CD14-positive monocyte (primary cell): ENCODE results near the gene C16orf92. TPM values are rescaled to one million over a fixed set of nuclear protein-coding genes. Genes with fewer than 3 reads are reported as not detected.

ENCODE experiments used
- DNase-seq, 3 donors: peaks; one replicate each; pipeline ENCODE4 v3.0.0-alpha.2; 2011 to 2022
- H2AFZ ChIP-seq: 2 replicates; pipeline ENCODE4 v1.6.0; 2012; ENCODE audit warnings: mild to moderate bottlenecking, low read depth, low read length, inconsistent platforms; ENCODE audit not compliant: insufficient read depth, poor library complexity, severe bottlenecking
- H3K27ac ChIP-seq, 2 donors: 1 replicate in 1 of 2; 2 replicates in 1 of 2; pipeline ENCODE4 v1.5.1; 2012 to 2013; ENCODE audit warnings: low read length in 2 of 2, control low read depth in 1 of 2, inconsistent platforms in 1 of 2, low read depth in 1 of 2, mild to moderate bottlenecking in 1 of 2
- H3K27me3 ChIP-seq, 2 donors: one replicate each; pipeline versions ENCODE4 v1.6.0 to v1.6.1; 2011 to 2013; ENCODE audit warnings: low read length in 2 of 2; ENCODE audit not compliant: control insufficient read depth in 2 of 2, insufficient read depth in 2 of 2
- H3K36me3 ChIP-seq, 2 donors: replicated peaks in 1 of 2; 1 replicate in 1 of 2; 2 replicates in 1 of 2; pipeline versions ENCODE4 v1.5.1 to v1.6.1; 2012 to 2013; ENCODE audit warnings: low read length in 2 of 2, control low read depth in 1 of 2, inconsistent platforms in 1 of 2, mild to moderate bottlenecking in 1 of 2; ENCODE audit not compliant: insufficient read depth in 2 of 2, control insufficient read depth in 1 of 2
- H3K4me1 ChIP-seq, 2 donors: 1 replicate in 1 of 2; 2 replicates in 1 of 2; pipeline versions ENCODE4 v1.5.1 to v1.6.1; 2012 to 2013; ENCODE audit warnings: low read length in 2 of 2, control low read depth in 1 of 2, inconsistent platforms in 1 of 2, mild to moderate bottlenecking in 1 of 2, moderate library complexity in 1 of 2; ENCODE audit not compliant: insufficient read depth in 2 of 2, control insufficient read depth in 1 of 2
- H3K4me2 ChIP-seq: replicated peaks from 2 replicates; pipeline ENCODE3; 2012; ENCODE audit warnings: low read length, moderate library complexity, mild to moderate bottlenecking; ENCODE audit not compliant: poor library complexity, severe bottlenecking; ENCODE audit errors: extremely low read depth
- H3K4me3 ChIP-seq, 3 experiments: fragments of 200-600 bp in 1 of 3; sonication (generic) in 1 of 3; replicated peaks in 1 of 3; 1 replicate in 2 of 3; 2 replicates in 1 of 3; pipeline ENCODE4 v1.5.1; 2011 to 2013; ENCODE audit warnings: low read length in 3 of 3, mild to moderate bottlenecking in 3 of 3, control low read depth in 2 of 3, low read depth in 2 of 3, inconsistent platforms in 1 of 3, moderate library complexity in 1 of 3
- H3K79me2 ChIP-seq: 2 replicates; pipeline ENCODE4 v1.6.0; 2012; ENCODE audit warnings: mild to moderate bottlenecking, control low read depth, inconsistent platforms, low read length, moderate library complexity; ENCODE audit not compliant: insufficient read depth
- H3K9ac ChIP-seq: 2 replicates; pipeline ENCODE4 v1.6.0; 2017; ENCODE audit warnings: low read length, mild to moderate bottlenecking; ENCODE audit not compliant: insufficient read depth, poor library complexity, severe bottlenecking
- H3K9me3 ChIP-seq, 2 donors: replicated peaks in 1 of 2; 1 replicate in 1 of 2; 2 replicates in 1 of 2; pipeline versions ENCODE4 v1.5.1 to v1.6.1; 2012 to 2013; ENCODE audit warnings: low read length in 2 of 2, control low read depth in 1 of 2; ENCODE audit not compliant: control insufficient read depth in 1 of 2, insufficient read depth in 1 of 2
- H4K20me1 ChIP-seq: 2 replicates; pipeline ENCODE4 v1.6.0; 2012; ENCODE audit warnings: mild to moderate bottlenecking, low read length, control low read depth, moderate library complexity; ENCODE audit not compliant: insufficient read depth
- H3K27ac Mint-ChIP-seq, 7 donors: one replicate each; pipeline ENCODE4 v1.8.0; 2020; ENCODE audit warnings: mild to moderate bottlenecking in 7 of 7, mixed read lengths in 7 of 7, moderate library complexity in 6 of 7, inconsistent platforms in 2 of 7
- H3K27me3 Mint-ChIP-seq, 3 donors: one replicate each; pipeline ENCODE4 v1.8.0; 2021 to 2022; ENCODE audit warnings: low read depth in 3 of 3, mild to moderate bottlenecking in 3 of 3, mixed read lengths in 3 of 3, moderate library complexity in 3 of 3, inconsistent platforms in 1 of 3
- H3K36me3 Mint-ChIP-seq, 2 donors: one replicate each; pipeline ENCODE4 v1.8.0; 2020; ENCODE audit warnings: mixed read lengths in 2 of 2, inconsistent platforms in 1 of 2, mild to moderate bottlenecking in 1 of 2
- H3K4me1 Mint-ChIP-seq: one replicate; pipeline ENCODE4 v1.8.0; 2020; ENCODE audit warnings: mild to moderate bottlenecking, mixed read lengths
- H3K4me3 Mint-ChIP-seq, 2 donors: one replicate each; pipeline ENCODE4 v1.8.0; 2020; ENCODE audit warnings: mild to moderate bottlenecking in 2 of 2, mixed read lengths in 2 of 2, moderate library complexity in 1 of 2
- H3K9me3 Mint-ChIP-seq, 7 donors: one replicate each; pipeline ENCODE4 v1.8.0; 2020 to 2022; ENCODE audit warnings: mixed read lengths in 7 of 7, mild to moderate bottlenecking in 6 of 7, moderate library complexity in 6 of 7, inconsistent platforms in 2 of 7
- CTCF ChIP-seq: fragments of 200-600 bp; IDR thresholded peaks from one replicate; pipeline ENCODE4 v1.8.0; 2022; ENCODE audit warnings: antibody characterized with exemption, mild to moderate bottlenecking
- WGBS: methylation state at CpG from one replicate; pipeline ENCODE4 v1.1.5; 2013; ENCODE audit warnings: missing lambda C conversion rate; ENCODE audit not compliant: insufficient coverage; 5-methylcytosine and 5-hydroxymethylcytosine counted together
- intact Hi-C, 2 donors: fragments of 100-400 bp; cut with micrococcal nuclease; formaldehyde crosslinking; loops; one replicate each; pipeline versions ENCODE4 v1.15.0 to v1.15.1; 2023
- polyA plus RNA-seq, 3 donors: library from polyadenylated mRNA; depleted of rRNA in 1 of 3; unstranded in 2 of 3; stranded (reverse) in 1 of 3; fragments of 300-500 nt in 2 of 3; fragments of >200 nt in 1 of 3; fragmentation: Illumina TruSeq in 2 of 3; gene quantifications; 1 replicate in 2 of 3; 2 replicates in 1 of 3; pipeline ENCODE4 v1.2.3, GENCODE V29; 2012 to 2021

C16orf92 gene
- polyA plus RNA-seq, 3 donors, result not detected

- H3K4me3 ChIP-seq, result no peak overlapping the region
- H2AFZ ChIP-seq, result no peak overlapping the region
- H3K9me3 ChIP-seq, result no peaks in the 10 kb centered on the region
- Mint-ChIP-seq H3K27ac (no peak overlapping the region), H3K4me3 (no peak overlapping the region), H3K27me3 (peaks cover 9 to 20% (median 17%) of the 10 kb centered on the region in 3 donors), H3K36me3 (no peaks in the 10 kb centered on the region), H3K9me3 (peaks cover 0 to 3% (median 2%) of the 10 kb centered on the region in 7 donors), H3K4me1 (peaks cover 14% of the 10 kb centered on the region)
- H3K27me3 ChIP-seq, result peaks cover 0 to 3% of the 10 kb centered on the region in 2 donors
- no peaks in the 10 kb centered on the region for H4K20me1 ChIP-seq
- 62% methylated on average over 1 of the region's 4 CpGs for WGBS
- H3K79me2 ChIP-seq, result no peaks in the 10 kb centered on the region
- intact Hi-C loops, result no loop called here
- DNase-seq, result no peak
- no peak overlapping the region for H3K4me2 ChIP-seq
- TF ChIP-seq CTCF, result no peak
- no peak overlapping the region for H3K27ac ChIP-seq
- H3K4me1 ChIP-seq, result peaks cover 11 to 15% of the 10 kb centered on the region in 2 donors
- H3K36me3 ChIP-seq, result no peaks in the 10 kb centered on the region
- H3K9ac ChIP-seq, result no peak overlapping the region
These were observed 4.3 kb upstream of the C16orf92 start for GRCh38 chr16:30018731-30019158.

GRCh38 chr16:30023586-30023985, 588 bp downstream of the C16orf92 start:
- no peak overlapping the region for H3K27ac ChIP-seq
- H4K20me1 ChIP-seq, result no peaks in the 10 kb centered on the region
- H3K4me3 Mint-ChIP-seq, result no peak overlapping the region
- H3K9me3 ChIP-seq, result no peaks in the 10 kb centered on the region
- DNase-seq, result no peak
- no peak overlapping the region for H3K9ac ChIP-seq
- H3K36me3 Mint-ChIP-seq, result no peaks in the 10 kb centered on the region
- no peak overlapping the region for H3K4me3 ChIP-seq
- H3K27me3 ChIP-seq, result peaks cover 0 to 18% of the 10 kb centered on the region in 2 donors
- intact Hi-C loops, result loop anchor here in 1 of 2 donors (10.0 kb wide), 2 partner anchors 79 to 329 kb away; no protein-coding TSS in a partner anchor
- H3K4me2 ChIP-seq, result no peak overlapping the region
- H3K9me3 Mint-ChIP-seq, result peaks cover 0 to 5% (median 1%) of the 10 kb centered on the region in 7 donors
- no peaks in the 10 kb centered on the region for H3K36me3 ChIP-seq
- H2AFZ ChIP-seq, result no peak overlapping the region
- H3K27ac Mint-ChIP-seq, result no peak overlapping the region
- TF ChIP-seq CTCF, result no peak
- WGBS, result 88% methylated on average over 7 of the region's 11 CpGs
- H3K79me2 ChIP-seq, result no peaks in the 10 kb centered on the region
- H3K4me1 ChIP-seq, result peaks cover 11 to 15% of the 10 kb centered on the region in 2 donors
- peaks cover 20 to 31% (median 26%) of the 10 kb centered on the region in 3 donors for H3K27me3 Mint-ChIP-seq
- H3K4me1 Mint-ChIP-seq, result peaks cover 14% of the 10 kb centered on the region
